Kidney capillary endothelial cell (primary cell): Measurements from ENCODE around the gene TSPAN14.

Source experiments
- DNase-seq: peaks from one replicate; pipeline ENCODE4 v3.0.0-alpha.2; 2018; ENCODE audit warnings: low spot score

TSPAN14 gene

GRCh38 chr10:80455461-80456349 lies 1.6 kb downstream of the TSPAN14 start:
- DNase-seq: no peak

- DNase-seq: no peak
Measured at GRCh38 chr10:80457554-80458262, 3.6 kb downstream of the TSPAN14 start.

- DNase-seq: no peak
Measured at GRCh38 chr10:80458263-80458625, 4.1 kb downstream of the TSPAN14 start.

GRCh38 chr10:80458638-80459037 lies 4.5 kb downstream of the TSPAN14 start:
- no peak for DNase-seq

- no peak for DNase-seq
Measured at GRCh38 chr10:80459047-80459865, 5.1 kb downstream of the TSPAN14 start.

GRCh38 chr10:80460399-80461207 lies 6.5 kb downstream of the TSPAN14 start:
- no peak for DNase-seq

GRCh38 chr10:80461208-80462183 lies 7.4 kb downstream of the TSPAN14 start:
- no peak for DNase-seq

- peak; percentile 77 for DNase-seq
Measured at GRCh38 chr10:80462299-80462980, 8.3 kb downstream of the TSPAN14 start.

- peak; percentile 89 for DNase-seq
Measured at GRCh38 chr10:80462981-80463741, 9.1 kb downstream of the TSPAN14 start.

GRCh38 chr10:80463868-80464267 lies 9.8 kb downstream of the TSPAN14 start:
- DNase-seq: no peak

GRCh38 chr10:80464557-80465450 lies 10.7 kb downstream of the TSPAN14 start:
- DNase-seq: no peak

GRCh38 chr10:80465451-80465835 lies 11.3 kb downstream of the TSPAN14 start:
- DNase-seq: no peak

- DNase-seq: no peak
Measured at GRCh38 chr10:80465839-80466590, 11.9 kb downstream of the TSPAN14 start.

GRCh38 chr10:80466724-80467326 lies 12.7 kb downstream of the TSPAN14 start:
- no peak for DNase-seq

GRCh38 chr10:80468002-80468401 lies 13.9 kb downstream of the TSPAN14 start:
- DNase-seq: peak; percentile 88

- DNase-seq: no peak
Measured at GRCh38 chr10:80468806-80469421, 14.8 kb downstream of the TSPAN14 start.
